BJ (cell line): ENCODE results near the gene APEX1. TPM values are rescaled to one million over a fixed set of nuclear protein-coding genes. Genes with fewer than 3 reads are reported as not detected.

ENCODE experiments used
- CTCF ChIA-PET: fragments of 350-600 bp; formaldehyde crosslinking; extraction: SDS; loops from one replicate; lab custom pipeline; 2021; ENCODE audit warnings: antibody characterized with exemption, inconsistent platforms; lab: Yijun Ruan, JAX
- POLR2A ChIA-PET: fragments of 300-600 bp; sonication (Branson Sonifier 250); formaldehyde crosslinking; extraction: SDS; loops from one replicate; lab custom pipeline; 2021; ENCODE audit warnings: antibody characterized with exemption; lab: Charles Lee
- DNase-seq: peaks from one replicate; pipeline ENCODE4 v3.0.0-alpha.2; 2011; ENCODE audit warnings: low read depth
- H3K27me3 ChIP-seq: 2 replicates; pipeline ENCODE4 v1.6.0; 2011; ENCODE audit warnings: low read length; ENCODE audit not compliant: control insufficient read depth, insufficient read depth
- H3K36me3 ChIP-seq: 2 replicates; pipeline ENCODE4 v1.5.1; 2011; ENCODE audit warnings: low read length; ENCODE audit not compliant: control insufficient read depth, insufficient read depth
- H3K4me3 ChIP-seq: 2 replicates; pipeline ENCODE4 v1.5.1; 2011; ENCODE audit warnings: low read depth, mild to moderate bottlenecking, control low read depth, low read length
- CTCF ChIP-seq: IDR thresholded peaks from 2 replicates; pipeline ENCODE4 v1.5.1; 2011; ENCODE audit warnings: low read depth, mild to moderate bottlenecking, control low read depth, inconsistent platforms, low read length, moderate library complexity; ENCODE audit not compliant: insufficient read depth
- polyA plus RNA-seq: library from polyadenylated mRNA; depleted of rRNA; stranded (reverse); fragments of >200 nt; gene quantifications from 2 replicates; pipeline ENCODE4 v1.2.3, GENCODE V29; 2011

APEX1 gene
- polyA plus RNA-seq, 1 experiment: 219 TPM

GRCh38 chr14:20419419-20419818 lies 35.6 kb upstream of the APEX1 start:
- POLR2A ChIA-PET: no interaction called here
- DNase-seq: no peak
- Histone ChIP-seq H3K36me3 (no peaks in the 10 kb centered on the region), H3K27me3 (no peaks in the 10 kb centered on the region), H3K4me3 (no peak overlapping the region)
- TF ChIP-seq CTCF: no peak
- CTCF ChIA-PET: no interaction called here

GRCh38 chr14:20421267-20421666 lies 33.8 kb upstream of the APEX1 start:
- Histone ChIP-seq H3K4me3 (no peak overlapping the region), H3K27me3 (no peaks in the 10 kb centered on the region), H3K36me3 (no peaks in the 10 kb centered on the region)
- CTCF ChIA-PET: interaction anchor here (1.1 to 1.6 kb wide), 3 partner anchors 8 to 49 kb away, joined by 3 to 5 read pairs (median 4); partner anchors contain the start of gene TEP1
- DNase-seq: no peak
- TF ChIP-seq CTCF: no peak
- POLR2A ChIA-PET: no interaction called here

- H3K27me3 ChIP-seq: no peaks in the 10 kb centered on the region
- H3K36me3 ChIP-seq: no peaks in the 10 kb centered on the region
- CTCF ChIA-PET: interaction anchor here (0.8 to 1.3 kb wide), 2 partner anchors 12 to 186 kb away, joined by 4 read pairs; no protein-coding TSS in a partner anchor
- TF ChIP-seq CTCF: no peak
- H3K4me3 ChIP-seq: no peak overlapping the region
- DNase-seq: no peak
- POLR2A ChIA-PET: no interaction called here
Measured at GRCh38 chr14:20422886-20423285, 32.1 kb upstream of the APEX1 start.

- CTCF ChIA-PET: interaction anchor here (0.8 to 2.9 kb wide), 2 partner anchors 10 to 37 kb away, joined by 3 to 25 read pairs; partner anchors contain the start of genes PIP4P1 and TEP1
- TF ChIP-seq CTCF: no peak
- DNase-seq: no peak
- H3K36me3 ChIP-seq: no peaks in the 10 kb centered on the region
- no peaks in the 10 kb centered on the region for H3K27me3 ChIP-seq
- POLR2A ChIA-PET: no interaction called here
- H3K4me3 ChIP-seq: no peak overlapping the region
Measured at GRCh38 chr14:20424851-20425250, 30.2 kb upstream of the APEX1 start.

- Histone ChIP-seq H3K4me3 (no peak overlapping the region), H3K36me3 (no peaks in the 10 kb centered on the region), H3K27me3 (no peaks in the 10 kb centered on the region)
- TF ChIP-seq CTCF: no peak
- DNase-seq: no peak
- POLR2A ChIA-PET: no interaction called here
- CTCF ChIA-PET: interaction anchor here (3.0 kb wide), 1 partner anchor 12 kb away, joined by 11 read pairs; no protein-coding TSS in a partner anchor
Measured at GRCh38 chr14:20427231-20428009, 27.6 kb upstream of the APEX1 start.
